Loucy (cell line): ENCODE results near the gene RNASE8.

Experiments
- CTCF ChIP-seq: fragments of 200-600 bp; sonication (generic); conservative IDR thresholded peaks from 2 replicates; pipeline ENCODE4 v1.5.1; 2014; ENCODE audit warnings: mild to moderate bottlenecking, antibody characterized with exemption, low read length
- EZH2phosphoT487 ChIP-seq: fragments of 200-600 bp; IDR thresholded peaks from 2 replicates; pipeline ENCODE4 v1.6.1; 2018; ENCODE audit warnings: antibody characterized with exemption, mild to moderate bottlenecking, moderate library complexity, borderline replicate concordance

- no peak for TF ChIP-seq CTCF
- no peak for TF ChIP-seq EZH2phosphoT487
Measured at GRCh38 chr14:21081521-21082142, 24.0 kb downstream of the RNASE8 start.
